MM.1S (cell line): ENCODE measurements around the gene WFIKKN2.

Experiments
- DNase-seq: peaks from one replicate; pipeline ENCODE4 v3.0.0-alpha.2; 2015
- H2AFZ ChIP-seq: fragments of 300-600 bp; sonication (generic); 2 replicates; pipeline ENCODE4 v1.6.0; 2016; ENCODE audit warnings: antibody characterized with exemption, low read length
- H3F3A ChIP-seq: fragments of 300-600 bp; sonication (generic); 2 replicates; pipeline ENCODE4 v1.6.1; 2016; ENCODE audit warnings: mild to moderate bottlenecking, antibody characterized with exemption, low read length, moderate library complexity, mixed read lengths; ENCODE audit not compliant: insufficient read depth
- H3K27ac ChIP-seq: fragments of 300-600 bp; sonication (generic); 2 replicates; pipeline ENCODE4 v1.5.1; 2016; ENCODE audit warnings: mild to moderate bottlenecking, low read length
- H3K27me3 ChIP-seq: fragments of 300-600 bp; sonication (generic); replicated peaks from 2 replicates; pipeline ENCODE4 v1.6.0; 2016; ENCODE audit warnings: low read length; ENCODE audit not compliant: insufficient read depth
- H3K36me3 ChIP-seq: fragments of 300-600 bp; sonication (generic); replicated peaks from 2 replicates; pipeline ENCODE4 v1.6.1; 2016; ENCODE audit warnings: mild to moderate bottlenecking, low read length, mixed read lengths; ENCODE audit not compliant: insufficient read depth
- H3K4me1 ChIP-seq: fragments of 300-600 bp; sonication (generic); 2 replicates; pipeline ENCODE4 v1.6.1; 2016; ENCODE audit warnings: low read length, mixed read lengths
- H3K4me2 ChIP-seq: fragments of 300-600 bp; sonication (generic); 2 replicates; pipeline ENCODE4 v1.6.0; 2016; ENCODE audit warnings: low read depth, low read length
- H3K4me3 ChIP-seq: fragments of 300-600 bp; sonication (generic); 2 replicates; pipeline ENCODE4 v1.5.1; 2016; ENCODE audit warnings: low read length, mixed read lengths
- H3K79me2 ChIP-seq: fragments of 300-600 bp; sonication (generic); 2 replicates; pipeline ENCODE4 v1.6.1; 2016; ENCODE audit warnings: mixed run types, low read length, mixed read lengths
- H3K9ac ChIP-seq: fragments of 300-600 bp; sonication (generic); 2 replicates; pipeline ENCODE4 v1.6.1; 2016; ENCODE audit warnings: low read length, mixed read lengths
- H3K9me2 ChIP-seq: fragments of 300-600 bp; sonication (generic); replicated peaks from 2 replicates; pipeline ENCODE4 v1.6.1; 2016; ENCODE audit warnings: mild to moderate bottlenecking, low read length, mixed read lengths; ENCODE audit not compliant: insufficient read depth
- H3K9me3 ChIP-seq: fragments of 300-600 bp; sonication (generic); replicated peaks from 2 replicates; pipeline ENCODE4 v1.6.1; 2016; ENCODE audit warnings: mild to moderate bottlenecking, low read length, mixed read lengths; ENCODE audit not compliant: insufficient read depth
- H4K20me1 ChIP-seq: fragments of 300-600 bp; sonication (generic); 2 replicates; pipeline ENCODE4 v1.6.1; 2016; ENCODE audit warnings: mild to moderate bottlenecking, low read length, moderate library complexity, mixed read lengths; ENCODE audit not compliant: insufficient read depth
- CTCF ChIP-seq: fragments of 300-600 bp; sonication (generic); IDR thresholded peaks from 2 replicates; pipeline ENCODE4 v1.5.1; 2016; ENCODE audit warnings: antibody characterized with exemption, low read length, mixed read lengths
- EZH2 ChIP-seq: fragments of 300-600 bp; sonication (generic); optimal IDR thresholded peaks from 2 replicates; pipeline ENCODE3; 2017; ENCODE audit warnings: low read depth, mild to moderate bottlenecking, antibody characterized with exemption, low read length, mixed read lengths
- EZH2phosphoT487 ChIP-seq: fragments of 300-600 bp; sonication (generic); IDR thresholded peaks from 2 replicates; pipeline ENCODE4 v1.6.1; 2018; ENCODE audit warnings: antibody characterized with exemption, low read length

The WFIKKN2 gene

GRCh38 chr17:50797135-50797810 lies 38.1 kb upstream of the WFIKKN2 start:
- Histone ChIP-seq H4K20me1 (no peaks in the 10 kb centered on the region), H3K4me2 (no peak overlapping the region), H3K4me1 (no peaks in the 10 kb centered on the region), H3K27me3 (no peaks in the 10 kb centered on the region), H3F3A (no peaks in the 10 kb centered on the region), H3K9me3 (no peaks in the 10 kb centered on the region), H2AFZ (no peak overlapping the region), H3K79me2 (no peaks in the 10 kb centered on the region), H3K4me3 (no peak overlapping the region), H3K36me3 (no peaks in the 10 kb centered on the region), H3K9ac (no peak overlapping the region), H3K9me2 (no peaks in the 10 kb centered on the region), H3K27ac (no peak overlapping the region)
- TF ChIP-seq EZH2phosphoT487 (no peak), EZH2 (no peak), CTCF (no peak)
- DNase-seq, result no peak

- no peak overlapping the region for H3K4me3 ChIP-seq
- H3K27ac ChIP-seq, result no peak overlapping the region
- H3K27me3 ChIP-seq, result no peaks in the 10 kb centered on the region
- no peaks in the 10 kb centered on the region for H3F3A ChIP-seq
- no peaks in the 10 kb centered on the region for H3K9me3 ChIP-seq
- no peaks in the 10 kb centered on the region for H3K79me2 ChIP-seq
- no peaks in the 10 kb centered on the region for H3K36me3 ChIP-seq
- H4K20me1 ChIP-seq, result no peaks in the 10 kb centered on the region
- no peak for DNase-seq
- no peaks in the 10 kb centered on the region for H3K9me2 ChIP-seq
- H3K9ac ChIP-seq, result no peak overlapping the region
- peaks cover 6% of the 10 kb centered on the region; the same call in 1 of the 2 replicates for H3K4me1 ChIP-seq
- no peak overlapping the region for H2AFZ ChIP-seq
- TF ChIP-seq EZH2 (no peak), EZH2phosphoT487 (no peak), CTCF (no peak)
- H3K4me2 ChIP-seq, result no peak overlapping the region
Measured at GRCh38 chr17:50798424-50799288, 36.7 kb upstream of the WFIKKN2 start.

GRCh38 chr17:50799582-50799981 lies 35.8 kb upstream of the WFIKKN2 start:
- Histone ChIP-seq H2AFZ (no peak overlapping the region), H3K4me2 (no peak overlapping the region), H3K4me3 (no peak overlapping the region), H3K27me3 (no peaks in the 10 kb centered on the region), H3K9ac (no peak overlapping the region), H3K27ac (no peak overlapping the region), H3K9me2 (no peaks in the 10 kb centered on the region), H3K79me2 (no peaks in the 10 kb centered on the region), H3K4me1 (peaks cover 6% of the 10 kb centered on the region; the same call in 1 of the 2 replicates), H4K20me1 (no peaks in the 10 kb centered on the region), H3F3A (no peaks in the 10 kb centered on the region), H3K9me3 (no peaks in the 10 kb centered on the region), H3K36me3 (no peaks in the 10 kb centered on the region)
- no peak for DNase-seq
- TF ChIP-seq EZH2phosphoT487 (no peak), EZH2 (no peak), CTCF (no peak)
